Measurements from ENCODE around the gene SPNS1. TPM values are rescaled to one million over a fixed set of nuclear protein-coding genes. Genes with fewer than 3 reads are reported as not detected.

SPNS1 gene
- total and polyA plus RNA-seq, 2 of the 8 experiments (the other 6 are each of a cell fraction or from before 2014, with no cell fraction given), result 48.8 to 66.9 TPM

GRCh38 chr16:28958836-28959235, 15.7 kb upstream of the SPNS1 start:
- Histone ChIP-seq H2BK15ac (ENCODE audit: low read length) (no peak overlapping the region), H4K91ac (replicated peaks; ENCODE audit: insufficient read length, low read length) (no peak overlapping the region), H4K8ac (ENCODE audit: extremely low read depth, insufficient read depth, low read length) (no peak overlapping the region; the same call in 1 of the 2 replicates), H2AFZ (ENCODE audit: low read length) (no peak overlapping the region), H3K18ac (ENCODE audit: extremely low read depth, low read length) (no peak overlapping the region), H4K5ac (ENCODE audit: insufficient read length, low read depth, low read length) (no peak overlapping the region), H3K23me2 (ENCODE audit: low read depth, low read length) (no peaks in the 10 kb centered on the region), H3K4ac (replicated peaks; ENCODE audit: insufficient read length, low read depth, low read length) (no peak overlapping the region), H3K4me1 (replicated peaks in 1 of 4; ENCODE audit: control insufficient read depth in 3 of 4, insufficient read depth in 4 of 4, low read length in 3 of 4) (no peaks in the 10 kb centered on the region), H2AK5ac (ENCODE audit: low read depth, low read length) (no peak overlapping the region), H4K20me1 (replicated peaks in 1 of 2; ENCODE audit: control insufficient read depth in 1 of 2, insufficient read depth in 2 of 2, low read length in 2 of 2) (peaks cover 3 to 4% of the 10 kb centered on the region in 2 experiments), H2BK20ac (ENCODE audit: low read length) (no peak overlapping the region), H2BK12ac (ENCODE audit: low read depth, low read length) (no peak overlapping the region), H3K9ac (replicated peaks in 1 of 4; ENCODE audit: extremely low read depth in 1 of 4, low read depth in 3 of 4, low read length in 3 of 4) (no peak overlapping the region), H2BK120ac (replicated peaks; ENCODE audit: low read depth, low read length) (no peak overlapping the region), H3K23ac (ENCODE audit: insufficient read length) (no peak overlapping the region), H3K27ac (ENCODE audit: low read depth, low read length) (no peak overlapping the region), H3K56ac (replicated peaks; ENCODE audit: insufficient read length, low read depth, low read length) (no peak overlapping the region), H3K4me3 (ENCODE audit: extremely low read depth in 1 of 4, insufficient read depth in 2 of 4, low read depth in 3 of 4, low read length in 4 of 4) (no peak overlapping the region), H3K27me3 (replicated peaks in 1 of 4; ENCODE audit: control insufficient read depth in 3 of 4, extremely low read depth in 1 of 4, insufficient read depth in 3 of 4, low read length in 3 of 4) (no peaks in the 10 kb centered on the region), H3K14ac (ENCODE audit: insufficient read length) (no peak overlapping the region), H3K4me2 (ENCODE audit: insufficient read depth in 1 of 2, low read depth in 2 of 2, low read length in 2 of 2) (no peak overlapping the region), H2BK5ac (ENCODE audit: low read depth, low read length) (no peak overlapping the region), H3K36me3 (ENCODE audit: control insufficient read depth in 2 of 4, insufficient read depth in 4 of 4, low read length in 3 of 4) (peaks cover 32 to 78% (median 65%) of the 10 kb centered on the region in 4 experiments), H3K79me2 (ENCODE audit: control insufficient read depth in 1 of 2, insufficient read depth in 2 of 2, low read length in 2 of 2) (peaks cover 0 to 1% of the 10 kb centered on the region in 2 experiments; a peak in 1 of 4 replicates), H3K9me3 (ENCODE audit: insufficient read depth in 2 of 2, low read depth in 1 of 2, low read length in 1 of 2) (no peaks in the 10 kb centered on the region), H3K79me1 (ENCODE audit: low read depth, low read length) (peaks cover 4% of the 10 kb centered on the region)
- DNase-seq (ENCODE audit: low read depth in 1 of 2, low spot score in 2 of 2) (no peak), FAIRE-seq (no peak)
- WGBS, 2 experiments (ENCODE audit: extremely low coverage in 1 of 2, insufficient coverage in 1 of 2, insufficient read length in 1 of 2, insufficient replicate concordance in 2 of 2, low coverage in 1 of 2, low lambda C conversion rate in 2 of 2, missing lambda C conversion rate in 1 of 2), result 99% methylated on average over 6 of the region's 6 CpGs; no CpG with 5 or more reads in 1 of the 2 experiments
- CTCF ChIA-PET (ENCODE audit: partially characterized antibody), result no interaction called here
- POLR2A ChIA-PET (ENCODE audit: partially characterized antibody), result interaction anchor here (0.7 to 1.6 kb wide), 4 partner anchors 8 to 304 kb away, joined by 3 to 4 read pairs (median 4); no protein-coding TSS in a partner anchor
- TF ChIP-seq CTBP2 (IDR thresholded peaks at IDR 0.05; ENCODE audit: borderline replicate concordance, insufficient read depth, insufficient read length, low read length) (no peak), SIX5 (IDR thresholded peaks at IDR 0.05; ENCODE audit: low read depth, low read length) (no peak)

Measured in H1 (cell line).